Measurements from ENCODE around the gene GABRR3. TPM values are rescaled to one million over a fixed set of nuclear protein-coding genes. Genes with fewer than 3 reads are reported as not detected.

GABRR3 gene
- total RNA-seq, result not detected
- long read RNA-seq, result 0 reads

DNA sequence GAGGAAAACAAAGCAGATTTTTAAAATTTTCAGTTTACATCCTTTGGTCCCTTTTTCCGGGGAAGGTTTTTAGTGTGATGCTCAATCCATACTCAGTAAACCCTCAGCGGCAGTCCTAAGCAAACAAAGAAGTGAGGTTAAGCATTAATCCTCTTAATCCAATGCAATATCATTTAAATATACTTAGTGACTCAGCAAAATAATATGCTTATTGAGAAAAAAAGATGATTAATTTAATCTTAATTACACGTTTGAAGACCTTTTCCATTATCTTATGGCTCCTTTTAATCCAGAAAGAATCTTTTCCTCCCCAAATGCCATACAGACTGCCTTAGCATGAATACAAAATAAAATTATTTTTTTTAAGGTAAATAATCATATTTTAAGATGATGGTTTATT, at the start of gene GABRR3:
GABRR3 (minus strand) TSS at position 108 of the 400 bp plus-strand sequence. CDS start 328 bp downstream, outside the sequence.
- intact Hi-C loops (cut with DNase I), result no loop called here
- DNase-seq (ENCODE audit: low spot score), result no peak

DNA sequence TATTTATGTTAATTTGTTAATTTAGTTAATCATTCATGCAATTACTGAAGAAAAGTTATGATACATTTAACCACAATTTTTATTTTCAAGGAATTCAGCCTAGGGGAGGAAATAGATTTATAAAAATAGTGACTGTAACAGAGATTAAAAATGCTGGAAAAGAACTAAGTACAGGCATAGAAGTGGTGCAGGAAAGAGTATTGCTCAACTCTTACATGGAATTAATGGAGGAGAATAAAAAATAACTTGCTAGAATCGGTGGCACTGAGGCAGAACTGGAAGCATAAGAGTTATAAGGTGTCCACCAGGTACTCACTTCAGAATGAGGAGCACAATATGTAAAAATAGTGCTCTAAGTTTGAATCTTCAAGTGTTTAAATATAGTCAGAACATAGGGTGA, 38.4 kb upstream of the GABRR3 start:
- DNase-seq (ENCODE audit: low spot score), result no peak
- intact Hi-C loops (cut with DNase I), result no loop called here

GRCh38 chr3:98070840-98071239, 35.7 kb upstream of the GABRR3 start:
- DNase-seq (ENCODE audit: low spot score), result no peak
- intact Hi-C loops (cut with DNase I), result no loop called here

- no peak for DNase-seq (ENCODE audit: low spot score)
- intact Hi-C loops (cut with DNase I), result no loop called here
Measured at GRCh38 chr3:98068824-98069223, 33.7 kb upstream of the GABRR3 start.

DNA sequence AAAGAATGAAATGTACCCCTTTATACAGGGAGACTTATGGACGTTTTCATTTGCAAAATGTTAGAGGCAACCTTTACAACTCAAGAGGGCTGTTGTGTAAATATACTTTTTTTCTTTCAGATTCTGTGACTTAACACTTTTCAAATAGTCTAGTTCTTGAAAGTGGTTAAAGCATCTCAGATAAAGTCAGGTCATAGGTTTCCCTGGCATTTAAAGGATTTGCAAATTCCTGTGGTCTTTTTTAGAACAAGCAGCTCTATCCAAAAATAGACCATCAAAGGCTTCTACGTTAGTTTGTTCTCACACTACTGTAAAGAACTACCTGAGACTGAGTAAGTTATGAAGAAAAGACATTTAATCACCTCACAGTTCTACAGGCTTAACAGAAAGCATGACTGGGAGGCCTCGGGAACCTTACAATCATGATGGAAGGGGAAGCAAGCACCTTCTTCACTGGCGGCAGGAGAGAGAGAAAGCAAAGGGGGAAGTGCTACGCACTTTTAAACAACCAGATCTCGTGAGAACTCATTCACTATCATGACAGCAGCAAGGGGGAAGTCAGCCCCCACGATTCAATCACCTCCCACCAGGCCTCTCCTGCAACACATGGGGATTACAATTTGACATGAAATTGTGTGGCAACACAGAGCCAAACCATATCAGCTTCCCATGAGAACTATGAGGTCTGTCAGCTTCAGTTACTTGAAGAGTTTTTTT, 23.3 kb upstream of the GABRR3 start:
- intact Hi-C loops (cut with DNase I), result no loop called here
- DNase-seq (ENCODE audit: low spot score), result no peak

- DNase-seq (ENCODE audit: low spot score), result no peak
- intact Hi-C loops (cut with DNase I), result no loop called here
Measured at GRCh38 chr3:98057631-98058030, 22.5 kb upstream of the GABRR3 start.

DNA sequence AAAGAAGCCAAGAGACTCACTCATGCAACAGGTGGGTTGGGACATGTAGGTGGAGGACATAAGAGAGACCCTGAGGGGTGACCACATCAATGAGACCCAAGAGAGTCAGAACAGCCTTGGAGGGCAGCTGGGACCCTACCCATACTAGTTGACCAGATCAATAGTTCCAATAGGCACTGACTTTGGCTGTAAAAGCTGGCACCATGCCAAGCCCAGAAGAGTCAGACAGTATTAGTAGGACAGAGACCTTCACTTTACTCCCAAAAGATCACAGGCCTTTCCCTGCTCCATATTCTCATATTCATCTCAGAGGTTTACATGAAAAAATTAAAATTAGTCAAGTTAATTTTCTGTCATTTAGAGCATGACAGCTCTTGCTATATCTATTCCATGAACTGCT, 20.9 kb upstream of the GABRR3 start:
- intact Hi-C loops (cut with DNase I), result no loop called here

GRCh38 chr3:98049271-98049670, 14.2 kb upstream of the GABRR3 start:
- no peak for DNase-seq (ENCODE audit: low spot score)
- intact Hi-C loops (cut with DNase I), result no loop called here

More for the DNA sequence above, 20.9 kb upstream of the GABRR3 start:
- no peak for DNase-seq (ENCODE audit: low spot score)

DNA sequence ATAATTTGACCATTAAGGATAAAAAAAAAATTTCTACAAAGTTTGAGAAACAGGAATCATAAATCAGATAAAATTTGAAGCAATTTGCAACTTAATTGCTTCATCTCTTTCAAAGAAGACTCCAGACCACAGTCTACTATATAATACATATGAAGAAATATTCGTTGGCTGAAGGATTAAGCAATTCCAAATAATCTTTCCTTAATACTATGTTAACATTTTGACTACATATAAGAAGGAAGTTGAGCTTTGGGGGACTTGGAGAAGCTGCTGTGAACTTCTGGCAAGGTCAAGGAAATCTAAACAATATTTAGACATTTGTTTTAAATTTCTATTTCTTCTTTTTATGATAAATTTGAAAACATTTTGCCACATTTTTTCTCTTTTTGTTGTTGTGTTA, 13.5 kb upstream of the GABRR3 start:
- no peak for DNase-seq (ENCODE audit: low spot score)
- intact Hi-C loops (cut with DNase I), result no loop called here

- no peak for DNase-seq (ENCODE audit: low spot score)
Measured at GRCh38 chr3:98041350-98041749, 6.2 kb upstream of the GABRR3 start.

DNA sequence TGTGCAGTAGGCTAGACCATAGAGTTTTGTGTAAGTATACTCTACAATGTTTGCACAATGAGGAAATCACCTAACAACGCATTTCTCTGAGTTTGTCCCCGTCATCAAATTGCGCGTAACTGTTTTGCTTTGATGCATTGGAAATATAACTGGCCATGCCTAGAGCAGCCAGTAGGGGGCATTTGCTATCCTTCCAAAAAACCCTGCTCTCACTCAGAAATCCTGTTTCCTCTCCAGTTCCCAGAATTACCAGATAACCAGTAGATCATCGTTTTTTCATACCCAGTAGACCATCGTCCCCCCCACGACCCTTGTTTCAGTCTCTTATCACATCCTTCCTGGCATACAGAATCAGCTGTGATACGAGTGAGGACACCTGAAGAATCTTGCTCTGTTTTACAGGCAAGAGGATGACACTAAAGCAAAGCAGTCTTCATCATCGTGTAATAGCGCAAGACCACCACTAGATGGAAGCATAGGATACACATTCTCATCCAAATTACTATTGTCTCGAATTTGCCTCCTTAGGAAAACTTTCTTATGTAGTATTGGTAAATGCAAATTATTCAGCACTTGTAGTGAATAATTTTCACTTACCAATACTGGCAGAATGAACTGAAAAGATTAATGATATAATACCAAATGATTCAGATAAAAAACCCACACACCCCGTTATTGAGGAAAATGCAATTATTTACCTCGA, 4.4 kb upstream of the GABRR3 start:
- DNase-seq (ENCODE audit: low spot score), result no peak
- intact Hi-C loops (cut with DNase I), result loop anchor here (2.0 kb wide), 1 partner anchor 291 kb away; no protein-coding TSS in a partner anchor

More at GRCh38 chr3:98041350-98041749, 6.2 kb upstream of the GABRR3 start:
- intact Hi-C loops (cut with DNase I), result no loop called here

DNA sequence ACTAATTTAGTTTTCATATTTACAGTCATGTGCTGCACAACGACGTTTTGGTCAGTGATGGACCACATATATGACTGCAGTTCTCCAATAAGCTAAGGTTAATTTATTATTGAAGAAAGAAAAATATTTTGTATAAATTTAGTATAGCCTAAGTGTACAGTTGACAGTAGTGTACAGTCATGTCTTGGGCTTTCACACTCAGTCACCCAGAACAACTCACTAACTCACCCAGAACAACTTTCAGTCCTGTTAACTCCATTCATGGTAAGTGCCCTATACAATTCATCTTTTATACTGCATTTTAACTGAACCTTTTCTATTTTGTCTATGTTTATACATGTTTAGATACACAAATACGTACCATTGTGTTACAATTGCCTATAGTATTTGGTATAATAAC, 3.8 kb upstream of the GABRR3 start:
- intact Hi-C loops (cut with DNase I), result loop anchor here (2.0 kb wide), 1 partner anchor 292 kb away; no protein-coding TSS in a partner anchor
- no peak for DNase-seq (ENCODE audit: low spot score)

- DNase-seq (ENCODE audit: low spot score), result no peak
- intact Hi-C loops (cut with DNase I), result loop anchor here (2.0 kb wide), 1 partner anchor 293 kb away; no protein-coding TSS in a partner anchor
Measured at GRCh38 chr3:98038286-98038685, 3.2 kb upstream of the GABRR3 start.

DNA sequence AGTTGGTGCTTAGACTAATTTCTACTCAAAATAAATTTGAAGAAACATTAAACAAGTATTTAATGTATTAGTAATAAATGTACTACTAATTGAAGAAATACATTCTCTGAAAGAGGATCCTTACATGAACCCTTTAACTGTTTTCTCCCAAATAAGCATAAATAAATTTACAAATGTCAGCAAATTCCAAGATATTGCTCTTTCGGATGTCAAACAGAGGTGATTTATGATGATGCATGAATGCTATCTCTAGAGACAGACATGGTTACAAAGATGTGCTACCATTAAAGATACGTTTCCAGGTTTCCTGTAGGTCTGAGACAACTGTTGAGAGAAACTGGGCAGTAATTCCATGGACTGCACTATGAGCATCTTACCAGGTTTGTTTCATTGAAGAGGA, 629 bp downstream of the GABRR3 start:
- intact Hi-C loops (cut with DNase I), result no loop called here

GRCh38 chr3:98034036-98034435, 1.1 kb downstream of the GABRR3 start:
- intact Hi-C loops (cut with DNase I), result no loop called here
- no peak for DNase-seq (ENCODE audit: low spot score)

More for the DNA sequence above, 629 bp downstream of the GABRR3 start:
- DNase-seq (ENCODE audit: low spot score), result no peak

GRCh38 chr3:98032904-98033303, 2.2 kb downstream of the GABRR3 start:
- no peak for DNase-seq (ENCODE audit: low spot score)
- intact Hi-C loops (cut with DNase I), result no loop called here

DNA sequence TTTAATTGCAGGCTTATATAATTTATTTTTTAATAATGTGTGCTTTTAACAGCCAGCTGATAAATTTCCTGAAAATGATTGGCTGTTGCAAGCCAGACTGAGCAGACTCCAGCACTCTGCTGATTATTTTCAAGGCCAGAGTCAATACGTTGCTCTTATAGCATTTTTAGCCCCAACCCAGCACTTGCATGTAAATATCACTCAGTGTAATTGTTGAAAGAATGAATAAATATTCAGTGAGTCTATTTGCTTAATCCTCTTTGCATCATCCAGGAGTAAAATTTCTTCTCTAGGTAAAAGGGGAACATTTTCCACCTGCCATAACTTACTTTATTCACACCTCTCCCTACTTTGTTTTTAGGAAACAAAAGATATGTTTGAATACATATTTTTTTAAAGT, 2.9 kb downstream of the GABRR3 start:
- intact Hi-C loops (cut with DNase I), result no loop called here
- no peak for DNase-seq (ENCODE audit: low spot score)

DNA sequence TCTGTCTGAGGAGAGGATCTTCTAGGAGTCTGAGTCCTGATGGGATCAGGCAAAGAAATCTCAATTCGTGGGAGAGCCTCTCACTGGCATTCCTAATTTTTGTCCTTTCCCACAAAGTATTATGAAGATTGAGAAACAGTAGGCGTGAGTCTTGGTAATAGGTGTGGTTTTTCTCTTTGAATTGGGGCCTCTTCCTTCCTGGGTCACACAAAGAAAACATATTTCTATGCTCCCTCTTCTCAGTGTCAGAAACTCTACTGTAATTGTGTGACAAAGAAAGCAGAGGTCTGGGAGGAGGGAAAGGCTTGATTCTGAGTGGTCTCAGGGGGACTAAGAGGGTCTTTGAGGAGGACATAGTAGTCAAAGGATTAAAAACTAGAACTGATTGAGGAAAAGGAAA, 6.0 kb downstream of the GABRR3 start:
- DNase-seq (ENCODE audit: low spot score), result no peak
- intact Hi-C loops (cut with DNase I), result no loop called here

- no peak for DNase-seq (ENCODE audit: low spot score)
- intact Hi-C loops (cut with DNase I), result no loop called here
Measured at GRCh38 chr3:98027085-98027446, 8.0 kb downstream of the GABRR3 start.

DNA sequence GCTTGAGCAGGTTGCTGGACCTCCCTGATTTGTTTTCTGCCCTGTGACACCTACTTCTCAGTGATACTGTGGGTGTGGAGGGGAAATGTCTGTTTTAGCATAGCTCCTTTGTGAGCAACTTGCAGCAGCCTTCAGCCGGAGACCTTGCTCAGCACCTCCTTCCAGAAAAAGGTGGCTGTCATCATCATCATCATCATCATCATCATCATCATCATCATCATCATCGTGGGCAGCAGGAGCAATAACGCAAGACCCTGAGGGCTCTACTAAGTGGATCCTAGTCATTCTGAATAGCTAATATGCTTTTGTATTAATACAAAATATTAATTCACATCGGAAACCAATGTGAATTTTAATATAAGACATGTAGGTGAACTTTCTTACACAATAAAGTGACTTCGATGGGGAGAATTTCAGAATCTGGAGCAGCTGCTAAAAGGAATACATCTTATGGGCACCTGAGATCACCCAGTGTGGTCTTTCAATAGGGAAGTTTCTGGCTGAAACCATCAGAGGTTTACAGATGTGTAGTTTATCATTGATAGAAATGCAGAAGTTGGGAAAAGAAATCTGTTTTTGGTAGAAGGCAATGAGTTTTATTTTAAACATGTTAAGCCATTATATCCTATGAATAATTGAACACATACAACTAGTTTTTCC, 8.6 kb downstream of the GABRR3 start:
- DNase-seq (ENCODE audit: low spot score), result no peak
- intact Hi-C loops (cut with DNase I), result no loop called here
